ENCODE data around the gene ASTN2. TPM values are rescaled to one million over a fixed set of nuclear protein-coding genes. Genes with fewer than 3 reads are reported as not detected.

Gene ASTN2
- total and polyA plus RNA-seq, 9 of the 15 experiments (the other 6 are each of a cell fraction or from before 2014, with no cell fraction given), result 0.56 to 3.5 (median 1.9) TPM

DNA sequence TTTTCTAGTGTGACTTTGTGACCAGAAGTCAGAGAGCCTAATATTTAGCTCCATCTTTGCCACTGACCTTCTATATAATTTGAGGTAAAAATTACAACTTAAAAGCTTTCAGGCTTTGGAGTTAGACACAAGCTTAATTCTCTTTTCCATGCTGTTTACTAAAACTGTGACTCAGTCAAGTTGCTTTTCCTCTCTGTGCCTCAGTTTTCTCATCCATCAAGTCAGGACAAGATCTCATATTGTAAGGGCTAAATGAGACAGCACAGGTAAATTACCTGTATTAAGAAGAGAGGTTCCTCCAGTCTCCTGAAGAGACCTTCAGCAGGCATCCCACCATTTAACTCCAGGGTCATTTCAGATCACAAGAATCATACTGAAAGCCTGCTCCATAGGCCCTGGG is 339.2 kb downstream of the ASTN2 start (continued):
- TF ChIP-seq, protein P1, sequence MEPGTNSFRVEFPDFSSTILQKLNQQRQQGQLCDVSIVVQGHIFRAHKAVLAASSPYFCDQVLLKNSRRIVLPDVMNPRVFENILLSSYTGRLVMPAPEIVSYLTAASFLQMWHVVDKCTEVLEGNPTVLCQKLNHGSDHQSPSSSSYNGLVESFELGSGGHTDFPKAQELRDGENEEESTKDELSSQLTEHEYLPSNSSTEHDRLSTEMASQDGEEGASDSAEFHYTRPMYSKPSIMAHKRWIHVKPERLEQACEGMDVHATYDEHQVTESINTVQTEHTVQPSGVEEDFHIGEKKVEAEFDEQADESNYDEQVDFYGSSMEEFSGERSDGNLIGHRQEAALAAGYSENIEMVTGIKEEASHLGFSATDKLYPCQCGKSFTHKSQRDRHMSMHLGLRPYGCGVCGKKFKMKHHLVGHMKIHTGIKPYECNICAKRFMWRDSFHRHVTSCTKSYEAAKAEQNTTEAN (CRISPR knock-in tag; IDR thresholded peaks at IDR 0.05), result no peak
- no peak for TF ChIP-seq GTF2F1 (IDR thresholded peaks at IDR 0.05; ENCODE audit: low read depth, low read length)
- TF ChIP-seq ZNF57 (CRISPR knock-in tag; IDR thresholded peaks at IDR 0.05), result no peak
- no peak for TF ChIP-seq GATAD2A (IDR thresholded peaks at IDR 0.05)
- TF ChIP-seq, protein P2, sequence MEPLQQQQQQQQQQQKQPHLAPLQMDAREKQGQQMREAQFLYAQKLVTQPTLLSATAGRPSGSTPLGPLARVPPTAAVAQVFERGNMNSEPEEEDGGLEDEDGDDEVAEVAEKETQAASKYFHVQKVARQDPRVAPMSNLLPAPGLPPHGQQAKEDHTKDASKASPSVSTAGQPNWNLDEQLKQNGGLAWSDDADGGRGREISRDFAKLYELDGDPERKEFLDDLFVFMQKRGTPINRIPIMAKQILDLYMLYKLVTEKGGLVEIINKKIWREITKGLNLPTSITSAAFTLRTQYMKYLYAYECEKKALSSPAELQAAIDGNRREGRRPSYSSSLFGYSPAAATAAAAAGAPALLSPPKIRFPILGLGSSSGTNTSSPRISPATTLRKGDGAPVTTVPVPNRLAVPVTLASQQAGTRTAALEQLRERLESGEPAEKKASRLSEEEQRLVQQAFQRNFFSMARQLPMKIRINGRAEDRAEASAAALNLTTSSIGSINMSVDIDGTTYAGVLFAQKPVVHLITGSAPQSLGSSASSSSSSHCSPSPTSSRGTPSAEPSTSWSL (CRISPR knock-in tag; IDR thresholded peaks at IDR 0.05; ENCODE audit: borderline replicate concordance), result no peak

DNA sequence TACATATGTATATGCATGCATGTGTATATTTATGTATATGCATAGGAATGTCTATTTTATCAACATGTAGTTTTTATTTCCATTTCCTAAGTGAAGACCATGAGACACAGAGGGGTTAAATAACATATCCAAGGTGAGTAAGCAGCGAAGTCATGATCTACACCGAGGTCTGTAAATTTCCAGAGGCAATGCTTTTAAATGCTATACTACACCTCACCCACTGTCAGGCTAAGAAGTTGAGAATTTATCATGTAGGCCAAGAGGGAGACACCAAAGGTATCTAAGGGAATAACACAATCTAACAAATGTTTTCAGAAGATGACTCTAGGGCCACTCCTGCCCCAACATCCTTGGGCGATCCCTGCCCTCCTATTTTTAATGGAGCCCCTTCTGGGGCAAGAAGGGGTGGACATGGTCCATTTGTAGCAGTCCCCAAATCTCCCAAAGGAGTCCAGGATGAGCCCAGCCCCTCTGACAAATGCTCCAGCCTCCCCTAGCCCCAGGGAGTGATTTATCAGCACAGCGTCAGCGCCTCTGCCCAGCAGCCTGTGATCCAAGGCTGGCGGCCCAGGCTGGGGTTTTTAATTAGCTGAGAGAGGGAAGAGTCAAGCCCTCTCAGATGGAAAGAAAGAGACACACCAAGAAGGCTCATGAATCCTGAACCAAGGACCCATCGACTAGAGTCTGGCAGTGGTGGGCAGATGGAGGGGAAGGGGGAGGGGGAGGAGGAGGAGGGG is 339.9 kb downstream of the ASTN2 start:
- H3K36me3 ChIP-seq (ENCODE audit: control insufficient read depth, insufficient read depth, low read length), result no peaks in the 10 kb centered on the region
- ATAC-seq, result no peak
- no peaks in the 10 kb centered on the region for H3K4me1 ChIP-seq (replicated peaks in 1 of 2; ENCODE audit: control insufficient read depth in 2 of 2, insufficient read depth in 2 of 2, low read length in 2 of 2)
- FAIRE-seq, result no peak
- H3K9me3 ChIP-seq (replicated peaks; ENCODE audit: control insufficient read depth, insufficient read depth, low read depth, low read length), result no peaks in the 10 kb centered on the region
- no peaks in the 10 kb centered on the region for H3K9me1 ChIP-seq (ENCODE audit: control insufficient read depth, insufficient read depth, low read length)
- no peak for DNase-seq (ENCODE audit: extremely low read depth in 1 of 4, low spot score in 3 of 4)
- no peak overlapping the region for H3K9ac ChIP-seq (ENCODE audit: insufficient read depth in 1 of 2, low read depth in 2 of 2, low read length in 2 of 2)
- 2% methylated on average over 7 of the region's 7 CpGs for WGBS (ENCODE audit: insufficient coverage, low coverage, missing lambda C conversion rate)
- H3K27ac ChIP-seq (ENCODE audit: extremely low read depth, low read depth, low read length), result no peak overlapping the region
- H2AFZ ChIP-seq (ENCODE audit: low read depth, low read length), result no peak overlapping the region
- ChIA-PET POLR2A (no interaction called here), CTCF (ENCODE audit: low intra/inter-chr PET ratio) (no interaction called here)
- intact Hi-C loops (cut with micrococcal nuclease) (no loop called here), in situ Hi-C loops (cut with MboI) (no loop called here)
- BruUV-seq (replicated peaks), result no TSS peak
- no peak overlapping the region for H3K4me3 ChIP-seq
- no peaks in the 10 kb centered on the region for H4K20me1 ChIP-seq (replicated peaks; ENCODE audit: control insufficient read depth, insufficient read depth, low read length)
- no peak overlapping the region for H3K4me2 ChIP-seq (ENCODE audit: insufficient read depth, low read length)
- no peaks in the 10 kb centered on the region for H3K79me2 ChIP-seq (ENCODE audit: control insufficient read depth, insufficient read depth, low read length)
- H3K27me3 ChIP-seq (ENCODE audit: control insufficient read depth in 2 of 2, insufficient read depth in 2 of 2, low read length in 2 of 2), result no peaks in the 10 kb centered on the region
- TF ChIP-seq, protein P3, sequence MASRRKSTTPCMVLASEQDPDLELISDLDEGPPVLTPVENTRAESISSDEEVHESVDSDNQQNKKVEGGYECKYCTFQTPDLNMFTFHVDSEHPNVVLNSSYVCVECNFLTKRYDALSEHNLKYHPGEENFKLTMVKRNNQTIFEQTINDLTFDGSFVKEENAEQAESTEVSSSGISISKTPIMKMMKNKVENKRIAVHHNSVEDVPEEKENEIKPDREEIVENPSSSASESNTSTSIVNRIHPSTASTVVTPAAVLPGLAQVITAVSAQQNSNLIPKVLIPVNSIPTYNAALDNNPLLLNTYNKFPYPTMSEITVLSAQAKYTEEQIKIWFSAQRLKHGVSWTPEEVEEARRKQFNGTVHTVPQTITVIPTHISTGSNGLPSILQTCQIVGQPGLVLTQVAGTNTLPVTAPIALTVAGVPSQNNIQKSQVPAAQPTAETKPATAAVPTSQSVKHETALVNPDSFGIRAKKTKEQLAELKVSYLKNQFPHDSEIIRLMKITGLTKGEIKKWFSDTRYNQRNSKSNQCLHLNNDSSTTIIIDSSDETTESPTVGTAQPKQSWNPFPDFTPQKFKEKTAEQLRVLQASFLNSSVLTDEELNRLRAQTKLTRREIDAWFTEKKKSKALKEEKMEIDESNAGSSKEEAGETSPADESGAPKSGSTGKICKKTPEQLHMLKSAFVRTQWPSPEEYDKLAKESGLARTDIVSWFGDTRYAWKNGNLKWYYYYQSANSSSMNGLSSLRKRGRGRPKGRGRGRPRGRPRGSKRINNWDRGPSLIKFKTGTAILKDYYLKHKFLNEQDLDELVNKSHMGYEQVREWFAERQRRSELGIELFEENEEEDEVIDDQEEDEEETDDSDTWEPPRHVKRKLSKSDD (conservative IDR thresholded peaks at IDR 0.05; ENCODE audit: low read length), result no peak

All from K562 (cell line).